ENCODE data around the gene DISC1.
"Not testable (repeated sequence)": the region's sequence is repeated elsewhere in the genome, so short reads cannot be mapped to it uniquely, and the experiment has no call there.

DISC1 gene

GRCh38 chr1:231634323-231635013 lies 7.9 kb downstream of the DISC1 start:
- no peak for DNase-seq (ENCODE audit: low read depth in 2 of 2, low spot score in 1 of 2)

- no peak for DNase-seq (ENCODE audit: low read depth in 2 of 2, low spot score in 1 of 2)
Measured at GRCh38 chr1:231636157-231636556, 9.6 kb downstream of the DISC1 start.

GRCh38 chr1:231636922-231637321 lies 10.3 kb downstream of the DISC1 start:
- not testable (repeated sequence) for DNase-seq (ENCODE audit: low read depth in 2 of 2, low spot score in 1 of 2)

- no peak for DNase-seq (ENCODE audit: low read depth in 2 of 2, low spot score in 1 of 2)
Measured at GRCh38 chr1:231638647-231639046, 12.1 kb downstream of the DISC1 start.

- DNase-seq (ENCODE audit: low read depth in 2 of 2, low spot score in 1 of 2), result no peak
Measured at GRCh38 chr1:231639819-231640218, 13.2 kb downstream of the DISC1 start.

- not testable (repeated sequence) for DNase-seq (ENCODE audit: low read depth in 2 of 2, low spot score in 1 of 2)
Measured at GRCh38 chr1:231641444-231641843, 14.9 kb downstream of the DISC1 start.

- not testable (repeated sequence) for DNase-seq (ENCODE audit: low read depth in 2 of 2, low spot score in 1 of 2)
Measured at GRCh38 chr1:231642061-231642460, 15.5 kb downstream of the DISC1 start.

GRCh38 chr1:231642618-231643017 lies 16.0 kb downstream of the DISC1 start:
- DNase-seq (ENCODE audit: low read depth in 2 of 2, low spot score in 1 of 2), result no peak

GRCh38 chr1:231643071-231643934 lies 16.7 kb downstream of the DISC1 start:
- no peak for DNase-seq (ENCODE audit: low read depth in 2 of 2, low spot score in 1 of 2)

- DNase-seq (ENCODE audit: low read depth in 2 of 2, low spot score in 1 of 2), result no peak
Measured at GRCh38 chr1:231643935-231644237, 17.3 kb downstream of the DISC1 start.

- DNase-seq (ENCODE audit: low read depth in 2 of 2, low spot score in 1 of 2), result not testable (repeated sequence)
Measured at GRCh38 chr1:231645634-231646033, 19.0 kb downstream of the DISC1 start.

- DNase-seq (ENCODE audit: low read depth in 2 of 2, low spot score in 1 of 2), result not testable (repeated sequence)
Measured at GRCh38 chr1:231646165-231646564, 19.6 kb downstream of the DISC1 start.

GRCh38 chr1:231651621-231652260 lies 25.2 kb downstream of the DISC1 start:
- not testable (repeated sequence) for DNase-seq (ENCODE audit: low read depth in 2 of 2, low spot score in 1 of 2)

GRCh38 chr1:231653632-231654031 lies 27.0 kb downstream of the DISC1 start:
- DNase-seq (ENCODE audit: low read depth in 2 of 2, low spot score in 1 of 2), result no peak

- DNase-seq (ENCODE audit: low read depth in 2 of 2, low spot score in 1 of 2), result no peak
Measured at GRCh38 chr1:231656741-231657140, 30.2 kb downstream of the DISC1 start.

- not testable (repeated sequence) for DNase-seq (ENCODE audit: low read depth in 2 of 2, low spot score in 1 of 2)
Measured at GRCh38 chr1:231658223-231658622, 31.6 kb downstream of the DISC1 start.

GRCh38 chr1:231660198-231660597 lies 33.6 kb downstream of the DISC1 start:
- DNase-seq (ENCODE audit: low read depth in 2 of 2, low spot score in 1 of 2), result no peak

GRCh38 chr1:231663211-231663792 lies 36.7 kb downstream of the DISC1 start:
- no peak for DNase-seq (ENCODE audit: low read depth in 2 of 2, low spot score in 1 of 2)

- DNase-seq (ENCODE audit: low read depth in 2 of 2, low spot score in 1 of 2), result no peak
Measured at GRCh38 chr1:231665101-231665500, 38.5 kb downstream of the DISC1 start.

- no peak for DNase-seq (ENCODE audit: low read depth in 2 of 2, low spot score in 1 of 2)
Measured at GRCh38 chr1:231665726-231666125, 39.1 kb downstream of the DISC1 start.

GRCh38 chr1:231666220-231666936 lies 39.8 kb downstream of the DISC1 start:
- no peak for DNase-seq (ENCODE audit: low read depth in 2 of 2, low spot score in 1 of 2)
